ENCODE measurements around the gene GORAB. TPM values are rescaled to one million over a fixed set of nuclear protein-coding genes. Genes with fewer than 3 reads are reported as not detected.

The GORAB gene
- total RNA-seq, 1 donor, result 25.0 TPM

- no peak overlapping the region for H3K4me3 ChIP-seq (ENCODE audit: low read depth, low read length)
- no peak for TF ChIP-seq CTCF (IDR thresholded peaks at IDR 0.05; ENCODE audit: insufficient read depth, low read length)
- no peak for DNase-seq (ENCODE audit: low read depth)
These were observed 62.2 kb downstream of the GORAB start for GRCh38 chr1:170594066-170594626.

- no peak overlapping the region for H3K4me3 ChIP-seq (ENCODE audit: low read depth, low read length)
- TF ChIP-seq CTCF (IDR thresholded peaks at IDR 0.05; ENCODE audit: insufficient read depth, low read length), result no peak
- no peak for DNase-seq (ENCODE audit: low read depth)
These were observed 64.7 kb downstream of the GORAB start for GRCh38 chr1:170596701-170597100.

- no peak for TF ChIP-seq CTCF (IDR thresholded peaks at IDR 0.05; ENCODE audit: insufficient read depth, low read length)
- no peak overlapping the region for H3K4me3 ChIP-seq (ENCODE audit: low read depth, low read length)
- no peak for DNase-seq (ENCODE audit: low read depth)
These were observed 66.7 kb downstream of the GORAB start for GRCh38 chr1:170598618-170599017.

GRCh38 chr1:170599033-170599432 is 67.1 kb downstream of the GORAB start:
- no peak overlapping the region for H3K4me3 ChIP-seq (ENCODE audit: low read depth, low read length)
- no peak for TF ChIP-seq CTCF (IDR thresholded peaks at IDR 0.05; ENCODE audit: insufficient read depth, low read length)
- DNase-seq (ENCODE audit: low read depth), result no peak

- DNase-seq (ENCODE audit: low read depth), result no peak
- no peak overlapping the region for H3K4me3 ChIP-seq (ENCODE audit: low read depth, low read length)
- no peak for TF ChIP-seq CTCF (IDR thresholded peaks at IDR 0.05; ENCODE audit: insufficient read depth, low read length)
These were observed 69.9 kb downstream of the GORAB start for GRCh38 chr1:170601866-170602265.

Other genes starting within 250 kb of the GORAB start
- gene PRRX1, start 132.0 kb downstream of the GORAB start, total RNA-seq (ENCODE audit: low replicate concordance), result 411 and 679 TPM in 2 replicates